Mucosa of stomach (tissue), 1 donor: Measurements from ENCODE around the gene ETS2.
"Not testable (repeated sequence)": the region's sequence is repeated elsewhere in the genome, so short reads cannot be mapped to it uniquely, and the experiment has no call there.

ENCODE experiments used
- H3K27me3 ChIP-seq: one replicate; pipeline ENCODE4 v1.7.0; 2013; ENCODE audit warnings: mild to moderate bottlenecking, low read length; ENCODE audit not compliant: control insufficient read depth, insufficient read depth
- H3K36me3 ChIP-seq: one replicate; pipeline ENCODE4 v1.7.0; 2013; ENCODE audit warnings: low read length; ENCODE audit not compliant: control insufficient read depth, insufficient read depth
- H3K4me1 ChIP-seq: one replicate; pipeline ENCODE4 v1.7.0; 2013; ENCODE audit warnings: mild to moderate bottlenecking, low read length; ENCODE audit not compliant: control insufficient read depth, insufficient read depth
- H3K4me3 ChIP-seq: one replicate; pipeline ENCODE4 v1.7.0; 2013; ENCODE audit warnings: low read length
- H3K9ac ChIP-seq: one replicate; pipeline ENCODE4 v1.7.0; 2013; ENCODE audit warnings: mild to moderate bottlenecking, low read length, moderate library complexity
- H3K9me3 ChIP-seq: one replicate; pipeline ENCODE4 v1.7.0; 2013; ENCODE audit warnings: mild to moderate bottlenecking, low read length, moderate library complexity; ENCODE audit not compliant: control insufficient read depth
- donor health status: Pancreatic carcinoma.

Gene ETS2

GRCh38 chr21:38824124-38824822 is 18.5 kb downstream of the ETS2 start:
- Histone ChIP-seq H3K4me3 (no peak overlapping the region), H3K9me3 (no peaks in the 10 kb centered on the region), H3K4me1 (peaks cover 7% of the 10 kb centered on the region), H3K27me3 (no peaks in the 10 kb centered on the region), H3K9ac (no peak overlapping the region), H3K36me3 (peaks cover 25% of the 10 kb centered on the region)

GRCh38 chr21:38825269-38825668 is 19.5 kb downstream of the ETS2 start:
- no peaks in the 10 kb centered on the region for H3K4me1 ChIP-seq
- no peak overlapping the region for H3K4me3 ChIP-seq
- H3K9ac ChIP-seq: no peak overlapping the region
- H3K9me3 ChIP-seq: no peaks in the 10 kb centered on the region
- H3K36me3 ChIP-seq: peaks cover 16% of the 10 kb centered on the region
- no peaks in the 10 kb centered on the region for H3K27me3 ChIP-seq

- Histone ChIP-seq H3K27me3 (no peaks in the 10 kb centered on the region), H3K4me1 (peaks cover 3% of the 10 kb centered on the region), H3K36me3 (peaks cover 11% of the 10 kb centered on the region), H3K9me3 (no peaks in the 10 kb centered on the region), H3K9ac (no peak overlapping the region), H3K4me3 (no peak overlapping the region)
These were observed 20.2 kb downstream of the ETS2 start for GRCh38 chr21:38825921-38826320.

GRCh38 chr21:38828111-38828510 is 22.4 kb downstream of the ETS2 start:
- not testable (repeated sequence) for H3K27me3 ChIP-seq, H3K9me3 ChIP-seq, H3K36me3 ChIP-seq, H3K4me3 ChIP-seq, H3K9ac ChIP-seq
- H3K4me1 ChIP-seq: peaks cover 13% of the 10 kb centered on the region

- H3K4me1 ChIP-seq: peaks cover 13% of the 10 kb centered on the region
- H3K9ac ChIP-seq: no peak overlapping the region
- no peaks in the 10 kb centered on the region for H3K9me3 ChIP-seq
- H3K27me3 ChIP-seq: no peaks in the 10 kb centered on the region
- no peak overlapping the region for H3K4me3 ChIP-seq
- H3K36me3 ChIP-seq: no peaks in the 10 kb centered on the region
These were observed 25.2 kb downstream of the ETS2 start for GRCh38 chr21:38830671-38831525.

- H3K36me3 ChIP-seq: no peaks in the 10 kb centered on the region
- H3K9ac ChIP-seq: no peak overlapping the region
- H3K4me3 ChIP-seq: no peak overlapping the region
- no peaks in the 10 kb centered on the region for H3K9me3 ChIP-seq
- peaks cover 13% of the 10 kb centered on the region for H3K4me1 ChIP-seq
- H3K27me3 ChIP-seq: no peaks in the 10 kb centered on the region
These were observed 26.1 kb downstream of the ETS2 start for GRCh38 chr21:38831526-38832467.

- Histone ChIP-seq H3K4me3 (no peak overlapping the region), H3K9me3 (no peaks in the 10 kb centered on the region), H3K4me1 (peaks cover 13% of the 10 kb centered on the region), H3K27me3 (no peaks in the 10 kb centered on the region), H3K9ac (no peak overlapping the region), H3K36me3 (no peaks in the 10 kb centered on the region)
These were observed 26.9 kb downstream of the ETS2 start for GRCh38 chr21:38832664-38833063.

GRCh38 chr21:38833117-38833516 is 27.4 kb downstream of the ETS2 start:
- H3K4me1 ChIP-seq: peaks cover 13% of the 10 kb centered on the region
- H3K9me3 ChIP-seq: no peaks in the 10 kb centered on the region

GRCh38 chr21:38834725-38835124 is 29.0 kb downstream of the ETS2 start:
- Histone ChIP-seq H3K9me3 (no peaks in the 10 kb centered on the region), H3K36me3 (no peaks in the 10 kb centered on the region), H3K4me1 (peaks cover 13% of the 10 kb centered on the region)

More at GRCh38 chr21:38833117-38833516, 27.4 kb downstream of the ETS2 start:
- Histone ChIP-seq H3K27me3 (no peaks in the 10 kb centered on the region), H3K36me3 (no peaks in the 10 kb centered on the region), H3K4me3 (no peak overlapping the region), H3K9ac (no peak overlapping the region)

GRCh38 chr21:38837806-38838461 is 32.2 kb downstream of the ETS2 start:
- Histone ChIP-seq H3K9ac (no peak overlapping the region), H3K36me3 (no peaks in the 10 kb centered on the region), H3K27me3 (no peaks in the 10 kb centered on the region), H3K4me1 (no peaks in the 10 kb centered on the region), H3K4me3 (no peak overlapping the region), H3K9me3 (no peaks in the 10 kb centered on the region)

More at GRCh38 chr21:38834725-38835124, 29.0 kb downstream of the ETS2 start:
- Histone ChIP-seq H3K27me3 (no peaks in the 10 kb centered on the region), H3K9ac (no peak overlapping the region), H3K4me3 (no peak overlapping the region)

GRCh38 chr21:38838598-38839327 is 33.0 kb downstream of the ETS2 start:
- no peak overlapping the region for H3K9ac ChIP-seq
- H3K27me3 ChIP-seq: no peaks in the 10 kb centered on the region
- no peak overlapping the region for H3K4me3 ChIP-seq
- no peaks in the 10 kb centered on the region for H3K36me3 ChIP-seq
- no peaks in the 10 kb centered on the region for H3K4me1 ChIP-seq
- no peaks in the 10 kb centered on the region for H3K9me3 ChIP-seq
